ENCODE data around the gene TBXAS1. TPM values are rescaled to one million over a fixed set of nuclear protein-coding genes. Genes with fewer than 3 reads are reported as not detected.

TBXAS1 gene
- total and polyA plus RNA-seq, 11 donors: 2.0 to 32.0 (median 4.7) TPM

DNA sequence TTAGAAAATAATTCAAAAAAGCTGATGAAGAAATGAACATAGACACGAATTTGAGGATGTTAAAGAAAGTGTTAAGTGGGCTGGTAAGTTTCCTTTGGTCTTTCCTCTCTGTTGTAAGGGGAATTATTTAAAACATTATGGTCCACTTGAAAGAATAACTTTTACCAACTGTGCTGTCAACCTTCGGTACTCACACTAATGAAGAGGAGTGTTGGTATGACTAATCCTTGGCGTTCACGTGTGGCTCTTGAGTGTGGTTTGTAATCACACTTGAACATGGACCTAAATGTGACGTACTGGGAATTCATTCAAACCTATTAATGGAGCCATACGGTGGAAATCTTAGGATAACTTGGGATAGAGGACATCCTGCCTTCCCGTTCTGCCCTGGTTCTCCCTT, 41.3 kb downstream of the TBXAS1 start:
- WGBS, 4 donors: 69 to 83% (median 75%) methylated on average over 7 of the region's 7 CpGs
- no peak overlapping the region for H3K4me3 ChIP-seq
- ATAC-seq (no peak), DNase-seq (no peak)
- intact Hi-C loops (cut with DNase I): no loop called here
- H3K4me1 ChIP-seq: peaks cover 0 to 52% (median 12%) of the 10 kb centered on the region in 12 donors
- H3K9me3 ChIP-seq: no peaks in the 10 kb centered on the region
- TF ChIP-seq, protein P1, sequence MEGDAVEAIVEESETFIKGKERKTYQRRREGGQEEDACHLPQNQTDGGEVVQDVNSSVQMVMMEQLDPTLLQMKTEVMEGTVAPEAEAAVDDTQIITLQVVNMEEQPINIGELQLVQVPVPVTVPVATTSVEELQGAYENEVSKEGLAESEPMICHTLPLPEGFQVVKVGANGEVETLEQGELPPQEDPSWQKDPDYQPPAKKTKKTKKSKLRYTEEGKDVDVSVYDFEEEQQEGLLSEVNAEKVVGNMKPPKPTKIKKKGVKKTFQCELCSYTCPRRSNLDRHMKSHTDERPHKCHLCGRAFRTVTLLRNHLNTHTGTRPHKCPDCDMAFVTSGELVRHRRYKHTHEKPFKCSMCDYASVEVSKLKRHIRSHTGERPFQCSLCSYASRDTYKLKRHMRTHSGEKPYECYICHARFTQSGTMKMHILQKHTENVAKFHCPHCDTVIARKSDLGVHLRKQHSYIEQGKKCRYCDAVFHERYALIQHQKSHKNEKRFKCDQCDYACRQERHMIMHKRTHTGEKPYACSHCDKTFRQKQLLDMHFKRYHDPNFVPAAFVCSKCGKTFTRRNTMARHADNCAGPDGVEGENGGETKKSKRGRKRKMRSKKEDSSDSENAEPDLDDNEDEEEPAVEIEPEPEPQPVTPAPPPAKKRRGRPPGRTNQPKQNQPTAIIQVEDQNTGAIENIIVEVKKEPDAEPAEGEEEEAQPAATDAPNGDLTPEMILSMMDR (IDR thresholded peaks at IDR 0.05): no peak
- TF ChIP-seq POLR2A (IDR thresholded peaks at IDR 0.05): no peak
- H3K27me3 ChIP-seq: no peaks in the 10 kb centered on the region
- peak overlapping the region in 1 of 12 donors; percentile 27 for H3K27ac ChIP-seq
- peaks cover 0 to 9% (median 0%) of the 10 kb centered on the region in 9 donors for H3K36me3 ChIP-seq

GRCh38 chr7:139871331-139871730, 42.3 kb downstream of the TBXAS1 start:
- intact Hi-C loops (cut with DNase I): no loop called here
- Histone ChIP-seq H3K36me3 (peaks cover 0 to 9% (median 0%) of the 10 kb centered on the region in 9 donors), H3K4me3 (no peak overlapping the region), H3K27ac (no peak overlapping the region), H3K27me3 (no peaks in the 10 kb centered on the region), H3K9me3 (no peaks in the 10 kb centered on the region), H3K4me1 (peaks cover 0 to 61% (median 17%) of the 10 kb centered on the region in 12 donors)
- WGBS, 4 donors: 57 to 75% (median 65%) methylated on average over 8 of the region's 8 CpGs
- DNase-seq (no peak), ATAC-seq (no peak)
- TF ChIP-seq, protein P1 (IDR thresholded peaks at IDR 0.05): no peak
- no peak for TF ChIP-seq POLR2A (IDR thresholded peaks at IDR 0.05)

DNA sequence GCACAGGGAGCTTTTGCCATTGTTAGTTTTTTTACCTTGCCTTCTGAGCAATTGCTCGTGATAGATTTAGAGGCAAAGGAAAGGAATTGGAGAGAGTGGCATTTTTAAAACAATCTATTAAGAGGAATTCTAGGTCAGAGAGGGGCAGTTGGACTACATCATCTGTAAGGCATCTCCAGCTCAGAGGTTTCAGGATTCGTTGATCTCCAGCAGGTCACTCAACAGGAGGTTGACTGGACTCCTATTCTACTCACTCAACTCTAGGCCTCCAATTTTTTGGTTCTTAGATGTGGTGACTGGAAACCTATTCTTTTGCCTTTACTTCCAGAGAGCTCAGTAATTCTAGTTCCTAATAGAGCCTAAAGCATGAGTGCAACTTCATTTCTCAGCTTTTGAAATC, 42.8 kb downstream of the TBXAS1 start:
- ATAC-seq: no peak
- H3K4me3 ChIP-seq: no peak overlapping the region
- H3K4me1 ChIP-seq: peaks cover 0 to 65% (median 17%) of the 10 kb centered on the region in 12 donors
- TF ChIP-seq POLR2A (IDR thresholded peaks at IDR 0.05): no peak
- TF ChIP-seq, protein P1 (IDR thresholded peaks at IDR 0.05): no peak
- intact Hi-C loops (cut with DNase I): no loop called here
- H3K27ac ChIP-seq: no peak overlapping the region
- no peaks in the 10 kb centered on the region for H3K9me3 ChIP-seq
- H3K36me3 ChIP-seq: peaks cover 0 to 9% (median 0%) of the 10 kb centered on the region in 9 donors
- 63 to 86% (median 74%) methylated on average over 2 of the region's 2 CpGs for WGBS, 4 donors
- H3K27me3 ChIP-seq: no peaks in the 10 kb centered on the region
- no peak for DNase-seq

DNA sequence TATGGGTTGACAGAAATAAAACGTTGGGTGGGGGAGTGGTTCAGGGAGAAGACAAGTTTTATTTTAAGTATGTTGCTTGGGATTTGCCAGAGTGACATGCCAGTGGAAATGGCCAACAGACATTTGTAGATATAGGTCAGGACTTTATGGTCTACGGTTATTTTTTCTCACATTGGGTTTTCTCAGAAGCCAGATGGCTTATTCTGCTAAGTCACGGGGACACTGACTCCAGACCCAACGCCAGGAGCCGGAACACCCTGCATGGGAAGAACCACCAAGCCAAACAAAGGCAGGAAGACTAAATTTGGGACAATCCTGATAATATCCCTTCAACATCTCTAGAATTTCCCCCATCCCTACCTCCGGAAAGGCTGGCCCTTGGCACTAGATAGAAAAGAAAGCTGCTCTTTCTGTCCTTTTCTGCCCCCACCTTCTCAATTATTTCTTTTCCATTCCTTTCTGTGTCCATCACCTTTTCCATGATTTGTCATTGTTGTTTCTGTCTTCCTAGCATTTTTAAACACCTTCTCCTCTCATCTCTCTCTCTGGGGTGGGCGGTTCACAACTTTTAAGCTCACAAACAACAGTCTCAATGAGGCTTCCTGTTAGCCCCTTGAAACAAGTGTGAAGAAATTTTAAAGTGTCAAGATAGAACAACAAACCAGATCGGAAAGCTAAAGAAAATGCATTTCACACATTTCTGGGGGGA, 44.7 kb downstream of the TBXAS1 start:
- H3K4me1 ChIP-seq: peaks cover 0 to 65% (median 17%) of the 10 kb centered on the region in 12 donors
- no peaks in the 10 kb centered on the region for H3K9me3 ChIP-seq
- intact Hi-C loops (cut with DNase I): no loop called here
- peak in 3 of 4 donors; percentile 48 to 75 (median 62) for ATAC-seq
- DNase-seq: peak in 1 of 5 donors; percentile 36
- peaks cover 0 to 9% (median 0%) of the 10 kb centered on the region in 9 donors for H3K36me3 ChIP-seq
- TF ChIP-seq, protein P1 (IDR thresholded peaks at IDR 0.05): no peak
- WGBS, 4 donors: 53 to 66% (median 63%) methylated on average over 8 of the region's 8 CpGs
- H3K27me3 ChIP-seq: no peaks in the 10 kb centered on the region
- H3K27ac ChIP-seq: peak overlapping the region in 9 of 12 donors; percentile 11 to 78 (median 24)
- H3K4me3 ChIP-seq: no peak overlapping the region

Data from heart left ventricle (tissue), 16 donors.